DMS53 treated with DMSO at 0.1 percent for 48 hours (cell line): Measurements from ENCODE around the gene PCGF1.

Experiments used
- DNase-seq: peaks from one replicate; lab custom pipeline; 2025; ENCODE audit not compliant: unreplicated experiment; lab: John Stamatoyannopoulos, UW

Gene PCGF1

DNA sequence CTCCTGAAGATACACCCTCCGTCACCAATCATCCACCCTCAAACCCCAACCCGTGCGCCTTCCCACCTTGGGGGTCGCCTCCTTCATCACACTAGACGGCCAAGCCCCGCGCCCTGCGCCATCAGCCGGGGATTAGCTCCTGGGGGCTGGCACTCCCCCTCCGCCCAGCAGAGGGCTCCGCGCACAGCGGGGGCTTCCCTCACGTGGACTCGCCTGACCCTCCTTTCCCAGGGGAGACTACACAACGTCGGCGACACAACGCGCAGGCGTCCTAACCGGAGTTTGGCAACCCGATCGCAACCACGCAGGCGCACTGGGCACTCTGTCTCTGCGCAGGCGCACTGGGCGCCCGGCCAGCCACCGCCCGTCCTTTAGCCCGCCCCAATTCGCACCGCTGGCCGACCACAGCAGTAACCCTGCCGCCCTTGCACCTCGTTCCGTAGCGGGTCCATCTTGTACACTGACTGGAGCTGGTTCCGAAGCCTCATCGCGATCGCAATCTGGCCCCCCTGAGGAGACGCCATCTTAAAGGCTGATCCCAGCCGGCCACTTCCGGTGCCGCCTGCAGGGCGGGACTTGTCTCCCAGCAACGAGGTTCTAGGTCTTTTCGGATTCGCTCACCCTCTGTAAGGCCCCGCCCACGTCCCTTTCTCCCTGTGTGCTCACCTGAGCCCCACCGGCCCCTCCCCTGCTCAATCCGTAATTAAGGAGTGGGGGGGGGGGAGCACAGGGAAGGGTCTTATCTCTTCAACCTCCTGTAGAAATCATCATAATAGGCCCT is at the start of gene PCGF1:
Gene PCGF1 (minus strand): TSS at position 551 of the 781 bp plus-strand sequence. CDS start 27 bp downstream, at position 524.
- DNase-seq = peak; percentile 96

DNA sequence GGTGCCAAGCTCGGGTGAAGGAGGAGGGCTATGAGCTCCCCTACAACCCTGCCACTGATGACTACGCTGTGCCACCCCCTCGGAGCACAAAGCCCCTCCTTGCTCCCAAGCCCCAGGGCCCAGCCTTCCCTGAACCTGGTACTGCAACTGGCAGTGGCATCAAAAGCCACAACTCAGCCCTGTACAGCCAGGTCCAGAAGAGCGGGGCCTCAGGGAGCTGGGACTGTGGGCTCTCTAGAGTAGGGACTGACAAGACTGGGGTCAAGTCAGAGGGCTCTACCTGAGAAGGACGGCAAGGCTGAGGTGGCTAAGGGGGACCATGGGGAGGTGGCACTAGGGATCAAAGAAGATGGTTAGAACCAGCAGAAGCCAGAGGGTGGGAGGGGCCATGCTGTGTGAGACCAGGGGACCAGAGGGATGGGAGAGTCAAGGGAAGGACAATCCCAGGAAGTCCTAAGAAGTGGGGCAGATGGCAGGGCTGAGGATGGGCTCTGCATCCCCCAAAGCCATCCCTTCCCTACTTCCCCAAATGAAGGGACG is 49.4 kb upstream of the PCGF1 start:
- DNase-seq = no peak

DNA sequence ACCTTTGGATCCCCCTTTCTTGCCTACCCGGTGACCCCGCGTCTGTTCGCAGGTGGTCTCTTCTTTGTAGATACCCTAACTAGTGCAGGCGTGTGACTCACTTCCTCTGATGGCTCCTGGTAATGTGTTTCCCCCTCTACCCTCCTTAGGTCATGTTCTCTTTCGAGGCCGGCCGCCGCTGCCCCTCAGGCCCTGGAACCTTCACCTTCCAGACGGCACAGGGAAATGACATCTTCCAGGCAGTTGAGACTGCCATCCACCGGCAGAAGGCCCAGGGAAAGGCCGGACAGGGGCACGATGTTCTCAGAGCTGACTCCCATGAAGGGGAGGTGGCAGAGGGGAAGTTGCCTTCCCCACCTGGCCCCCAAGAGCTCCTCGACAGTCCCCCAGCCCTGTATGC is 48.7 kb upstream of the PCGF1 start:
- no peak for DNase-seq

DNA sequence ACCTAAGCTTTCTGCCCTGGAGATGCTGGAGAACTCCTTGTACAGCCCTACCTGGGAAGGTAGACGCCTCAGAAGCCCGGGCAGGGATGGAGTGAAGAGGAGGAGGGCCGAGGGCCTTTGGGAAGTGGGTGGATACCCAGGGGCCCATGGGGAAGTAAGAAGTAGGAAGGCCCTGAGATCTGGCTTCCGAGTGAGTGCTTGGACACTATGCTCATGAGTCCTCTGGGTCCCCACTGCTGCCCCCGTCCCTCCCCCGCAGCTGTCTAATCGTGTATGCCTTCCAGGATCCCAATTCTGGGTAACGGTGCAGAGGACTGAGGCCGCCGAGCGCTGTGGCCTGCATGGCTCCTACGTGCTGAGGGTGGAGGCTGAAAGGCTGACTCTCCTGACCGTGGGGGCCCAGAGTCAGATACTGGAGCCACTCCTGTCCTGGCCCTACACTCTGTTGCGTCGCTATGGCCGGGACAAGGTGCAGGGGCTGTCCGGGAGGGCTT is 48.2 kb upstream of the PCGF1 start:
- DNase-seq = no peak

DNA sequence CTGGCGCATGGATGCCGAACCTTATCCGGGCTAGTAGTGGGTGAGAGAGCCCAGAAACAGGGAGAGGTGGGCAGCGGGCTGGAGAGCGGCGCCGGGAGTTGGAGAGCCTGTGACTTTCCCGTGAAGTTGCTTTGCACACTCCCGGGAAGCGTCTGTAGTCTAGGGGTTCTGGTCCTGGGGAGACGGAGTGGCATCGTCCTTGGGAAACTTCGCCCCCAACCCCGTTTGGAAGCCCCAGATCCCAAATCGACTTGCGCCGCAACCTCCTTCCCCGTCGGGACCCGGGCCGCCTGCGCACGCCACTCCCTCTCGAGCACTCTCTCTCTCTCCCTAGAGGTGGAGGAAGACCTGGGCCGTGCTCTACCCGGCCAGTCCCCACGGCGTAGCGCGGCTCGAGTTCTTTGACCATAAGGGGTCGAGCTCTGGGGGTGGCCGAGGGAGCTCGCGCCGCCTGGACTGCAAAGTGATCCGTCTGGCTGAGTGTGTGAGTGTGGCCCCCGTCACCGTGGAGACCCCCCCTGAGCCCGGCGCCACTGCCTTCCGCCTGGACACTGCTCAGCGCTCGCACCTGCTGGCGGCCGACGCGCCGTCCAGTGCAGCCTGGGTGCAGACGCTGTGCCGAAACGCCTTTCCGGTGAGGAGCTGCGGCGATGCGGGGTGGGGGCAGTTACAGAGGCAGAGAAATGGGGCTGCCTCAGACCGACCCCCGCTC is 47.5 kb upstream of the PCGF1 start:
- DNase-seq = peak; percentile 70

DNA sequence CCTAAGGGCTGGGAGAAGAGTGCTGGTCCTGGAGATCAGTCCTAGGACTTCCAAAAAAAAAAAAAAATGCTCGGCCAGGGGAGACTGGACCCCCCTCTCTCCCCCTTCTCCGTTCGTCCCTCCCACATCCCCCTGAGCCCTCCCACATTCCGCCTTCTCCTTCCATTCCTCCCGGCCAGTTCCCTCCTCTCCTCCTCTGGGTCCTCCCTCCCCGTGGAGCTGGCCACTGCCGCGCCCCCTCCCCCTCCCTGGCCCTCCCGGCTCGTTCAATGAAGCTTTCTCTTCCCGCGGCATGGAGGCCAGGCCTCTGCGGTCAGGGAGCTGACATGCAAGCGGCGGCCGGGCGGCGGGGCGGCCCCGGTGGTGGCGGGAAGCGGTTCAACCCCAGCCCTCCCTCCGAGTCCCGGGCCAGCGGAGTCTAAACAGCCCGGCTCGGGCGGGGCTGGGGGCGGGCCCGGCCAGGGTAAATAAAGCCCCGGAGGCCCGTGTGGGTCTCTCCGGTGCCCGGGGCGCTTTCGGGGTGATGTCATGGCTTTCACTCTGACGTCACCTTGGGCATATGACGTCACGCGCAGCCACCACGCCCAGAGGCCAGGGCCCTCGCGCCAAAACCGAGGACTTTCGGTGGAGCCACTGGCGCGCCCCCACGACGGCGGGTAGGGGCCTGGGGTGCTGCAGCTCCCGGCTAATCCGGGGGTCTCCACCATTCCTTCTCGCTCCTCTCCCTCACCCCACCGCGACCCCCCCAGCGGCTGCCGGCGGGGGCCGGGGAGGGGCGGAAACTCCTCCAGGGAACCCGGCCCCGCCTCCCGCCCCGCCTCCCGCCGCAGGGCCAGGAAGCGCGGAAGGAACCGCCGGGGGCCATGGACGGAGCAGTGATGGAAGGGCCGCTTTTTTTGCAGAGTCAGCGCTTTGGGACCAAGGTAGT is 46.7 kb upstream of the PCGF1 start, which contains the start of the genes DOK1 and LOXL3:
Gene DOK1 (plus strand): TSS at position 829 of the 928 bp plus-strand sequence. CDS start 35 bp downstream, at position 864.
Gene LOXL3 (minus strand): TSS at position 51 of the 928 bp plus-strand sequence. CDS start 1,308 bp downstream, outside the sequence.
- DNase-seq = peak; percentile 55

DNA sequence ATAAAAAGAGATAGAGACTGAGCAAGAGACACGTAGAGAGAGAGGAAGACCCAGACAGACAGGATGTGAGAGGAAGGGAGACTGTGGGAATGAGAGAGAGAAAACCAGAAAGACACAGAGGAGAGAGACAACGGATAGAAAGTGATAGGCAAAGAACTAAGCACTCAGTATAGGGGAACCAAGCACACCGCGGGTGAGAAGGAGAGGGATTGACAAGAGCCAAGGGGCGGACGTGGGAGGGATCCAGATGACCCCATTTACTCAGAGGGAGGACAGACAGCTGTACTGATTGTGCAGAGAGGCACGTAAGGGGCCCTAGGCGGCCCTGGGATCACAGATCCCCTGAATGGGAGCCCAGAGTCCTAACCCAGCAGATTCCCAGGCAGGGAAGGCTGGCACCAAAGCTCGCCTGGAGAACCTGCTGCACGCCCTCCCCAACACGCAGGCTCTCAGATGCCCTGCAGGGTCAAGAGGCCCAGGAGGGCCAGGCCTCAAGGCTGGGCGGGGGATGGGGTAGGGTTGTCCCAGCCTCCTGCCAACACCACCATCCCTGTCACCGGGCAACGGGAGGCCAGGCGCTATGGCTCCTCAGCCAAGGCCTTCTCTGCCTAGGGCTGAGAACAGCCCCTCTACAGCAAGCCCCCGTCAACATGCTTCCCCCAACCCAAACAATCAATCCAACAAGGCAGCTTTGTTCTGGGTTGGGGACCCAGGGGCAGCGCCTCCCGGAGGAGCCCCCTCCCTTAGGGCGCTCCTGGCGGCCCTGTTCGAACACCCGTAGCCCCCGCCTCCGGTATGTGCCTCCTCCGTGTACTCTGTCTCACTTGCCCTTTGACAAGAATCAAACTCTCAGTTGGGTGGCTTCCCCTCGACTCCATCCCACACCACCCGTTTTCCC is 45.7 kb upstream of the PCGF1 start:
- DNase-seq = no peak

DNA sequence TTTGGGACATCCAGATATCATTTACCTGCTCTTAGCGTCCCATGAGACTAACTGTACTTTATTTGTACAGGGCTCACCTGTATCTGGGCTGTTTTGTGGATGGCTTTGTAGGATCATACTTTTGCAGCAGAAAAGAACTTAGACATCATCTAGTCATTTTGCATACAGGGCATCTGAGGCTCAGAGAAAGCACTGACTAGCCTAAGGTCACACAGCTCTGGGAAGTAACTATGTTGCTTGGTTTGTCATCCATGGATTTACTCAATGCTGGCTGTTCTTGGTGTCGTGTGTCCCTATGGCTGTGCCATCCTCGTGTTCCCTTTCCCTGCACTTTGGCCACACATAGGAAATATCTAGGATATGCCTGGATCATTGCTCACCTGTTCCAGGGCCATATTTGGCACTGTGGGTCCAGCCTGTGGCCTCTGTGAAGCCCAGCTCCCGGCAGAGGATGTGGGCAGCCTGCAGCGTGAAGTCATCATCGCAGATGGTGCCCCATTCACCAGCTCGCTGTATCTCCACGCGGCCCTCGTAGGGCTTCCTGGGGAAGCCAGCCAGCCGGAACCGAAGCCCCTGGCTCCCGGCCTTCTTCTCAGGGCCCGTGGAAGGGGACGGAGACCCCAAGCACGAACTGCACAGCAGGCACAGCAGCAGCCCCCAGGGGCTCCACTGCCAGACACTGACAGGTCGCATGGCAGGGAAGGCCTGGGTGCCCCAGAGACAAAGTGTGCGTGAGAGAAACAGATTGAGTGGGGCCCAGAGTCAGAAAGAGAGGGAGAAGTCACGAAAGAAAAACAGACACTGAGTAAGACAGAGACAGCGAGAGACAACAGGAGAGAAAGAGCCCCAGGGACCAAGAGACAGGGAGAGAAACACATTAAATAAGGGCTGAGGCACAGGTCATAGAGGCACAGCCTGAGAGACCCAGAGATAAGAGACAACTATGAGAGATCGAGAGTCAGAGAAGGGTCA is 44.7 kb upstream of the PCGF1 start:
- no peak for DNase-seq

DNA sequence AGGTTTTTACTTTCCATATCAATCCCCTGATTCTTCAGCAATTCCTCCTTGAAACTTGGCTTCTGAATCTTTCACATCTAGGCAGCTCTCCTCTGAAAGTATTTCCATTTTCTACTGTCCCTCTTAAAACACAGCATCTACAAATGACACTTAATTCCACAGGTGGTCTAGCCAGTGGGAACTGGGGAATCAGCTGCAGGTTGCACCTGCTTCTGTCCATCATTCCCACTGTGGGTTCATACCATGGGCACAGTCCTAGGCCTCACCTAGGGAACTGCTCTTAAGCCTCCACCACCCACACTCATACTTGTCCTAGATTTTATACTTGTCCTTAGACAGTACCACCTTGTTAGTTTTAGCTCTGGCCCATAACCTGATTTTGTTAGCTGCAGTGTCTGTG is 44.0 kb upstream of the PCGF1 start:
- DNase-seq = no peak

DNA sequence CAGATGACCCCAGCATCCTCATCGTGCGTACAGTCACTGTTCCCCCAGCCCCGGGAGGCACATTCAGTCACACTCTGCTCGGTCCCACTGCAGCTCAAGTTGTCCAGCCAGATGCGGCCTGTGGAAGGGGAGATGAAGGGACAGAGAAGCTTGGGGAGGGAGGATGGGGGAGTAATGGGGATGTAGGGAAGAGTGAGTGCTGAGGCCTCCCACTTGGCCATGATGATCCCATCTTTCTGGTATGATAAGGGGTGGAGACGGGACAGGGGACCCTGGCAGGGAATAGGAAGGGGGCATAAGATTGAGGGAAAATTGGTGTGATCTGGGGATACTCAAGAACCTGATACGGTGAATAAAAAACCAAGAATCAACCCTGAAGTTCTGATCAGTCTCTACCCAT is 42.7 kb upstream of the PCGF1 start:
- DNase-seq = no peak

DNA sequence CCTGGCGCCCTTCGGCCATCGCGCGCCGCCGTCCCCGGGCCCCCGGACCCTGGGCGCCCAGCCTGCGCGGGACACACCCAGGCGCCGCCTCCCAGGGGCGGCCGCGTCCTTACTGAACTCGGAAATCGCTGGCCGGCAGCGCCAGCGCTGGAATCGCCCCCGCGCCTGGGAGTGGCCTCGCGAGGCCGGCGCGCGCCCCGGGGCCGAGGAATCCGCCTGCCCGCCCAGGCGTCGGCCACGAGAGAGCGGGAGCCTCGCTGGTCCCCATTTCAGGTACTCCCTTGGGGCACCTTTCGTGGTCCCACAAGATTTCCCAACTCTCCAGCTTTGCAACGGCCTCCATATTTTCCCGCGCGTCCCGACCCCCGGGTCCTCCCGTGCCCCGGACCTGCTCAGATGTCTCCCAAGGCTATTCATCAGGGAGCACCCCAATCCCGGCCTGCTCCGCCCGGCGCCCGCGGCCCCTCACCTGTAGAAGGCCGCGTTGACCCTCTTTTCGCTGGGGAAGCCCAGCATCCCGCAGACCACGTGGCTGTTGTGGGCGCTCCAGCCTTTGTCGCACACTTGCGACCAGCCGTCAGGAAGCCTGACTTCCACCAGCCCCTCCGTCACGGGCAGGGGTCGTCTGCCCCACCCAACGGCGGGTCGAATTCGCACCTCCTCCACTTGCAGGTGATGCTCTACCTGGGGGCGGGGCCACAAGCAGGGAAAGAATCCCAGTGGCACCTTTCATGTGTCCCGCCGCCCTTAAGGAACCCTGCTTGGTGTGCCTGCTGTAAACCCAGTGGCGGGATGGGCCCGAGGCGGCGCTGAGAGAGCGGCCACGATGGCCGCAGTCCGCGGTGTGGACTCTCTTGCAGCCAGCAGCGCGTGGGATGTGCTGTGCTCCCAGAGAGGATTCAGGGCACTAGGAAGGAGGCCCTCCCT is 41.7 kb upstream of the PCGF1 start:
- DNase-seq = peak; percentile 35

DNA sequence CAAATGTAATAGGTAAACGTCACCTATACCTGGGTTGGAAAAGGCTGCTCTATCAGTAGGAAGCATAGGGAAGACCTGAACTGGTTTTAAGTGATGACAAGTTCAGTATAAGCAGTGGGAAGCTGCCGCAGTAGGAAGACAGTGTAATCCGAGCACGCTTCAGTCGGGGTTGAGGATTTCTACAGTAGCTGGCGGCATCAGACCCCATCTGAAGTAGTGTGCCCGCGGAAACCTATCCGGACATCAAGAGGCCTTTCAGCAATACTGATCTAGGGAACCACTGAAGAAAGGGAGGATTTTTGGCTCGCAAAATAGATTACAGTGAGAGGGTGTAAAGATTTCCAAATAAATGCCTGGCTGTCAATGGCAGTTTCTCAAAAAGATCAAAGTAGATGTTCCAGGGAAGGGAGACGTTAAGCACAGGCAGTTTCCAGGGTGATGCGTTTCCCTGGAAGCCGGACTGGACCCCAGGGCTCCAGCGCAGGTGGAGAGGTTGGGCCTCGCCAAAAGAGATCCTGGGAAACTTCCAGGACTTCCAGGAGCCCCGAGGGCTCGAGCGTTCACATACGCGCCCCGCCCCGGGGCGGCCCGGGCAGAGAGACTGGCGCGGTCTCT is 40.9 kb upstream of the PCGF1 start:
- DNase-seq = no peak

DNA sequence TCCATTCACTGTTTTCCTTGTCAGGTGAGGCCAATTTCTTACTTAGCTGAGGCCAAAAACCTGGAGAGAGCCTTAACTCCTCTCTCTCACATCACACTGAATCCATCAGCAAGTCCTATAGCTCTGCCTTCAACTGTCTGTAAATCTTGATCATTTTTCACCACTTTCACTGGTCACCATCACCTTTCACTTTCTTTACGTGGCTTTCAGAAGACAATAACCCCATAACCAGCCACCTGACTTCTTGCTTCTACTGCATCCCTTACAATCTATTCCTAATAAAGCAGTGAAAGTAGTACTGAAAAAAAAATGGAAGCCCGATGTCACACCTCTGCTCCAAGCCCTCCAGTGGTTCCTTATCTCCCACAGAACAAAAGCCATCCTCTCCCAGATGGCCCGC is 38.5 kb upstream of the PCGF1 start:
- no peak for DNase-seq

DNA sequence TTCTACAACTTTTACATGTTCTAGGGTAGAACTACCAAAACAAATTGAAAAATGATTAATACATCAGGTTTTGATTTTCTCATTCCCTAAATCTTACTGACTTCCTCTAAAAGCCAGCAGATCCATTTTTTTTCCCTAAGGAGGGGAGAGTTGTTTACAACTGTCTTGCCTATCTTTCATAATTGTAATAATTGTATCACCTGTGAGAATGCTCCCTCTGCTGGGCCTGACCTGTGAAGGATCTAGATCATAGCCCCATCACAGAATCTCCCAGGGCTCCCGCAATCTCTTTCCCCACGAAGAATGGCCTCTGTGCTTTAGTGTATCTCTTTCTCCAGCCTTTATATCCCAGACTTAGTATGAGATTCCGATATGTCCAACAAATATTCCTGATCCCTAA is 37.1 kb upstream of the PCGF1 start:
- DNase-seq = peak; percentile 13

DNA sequence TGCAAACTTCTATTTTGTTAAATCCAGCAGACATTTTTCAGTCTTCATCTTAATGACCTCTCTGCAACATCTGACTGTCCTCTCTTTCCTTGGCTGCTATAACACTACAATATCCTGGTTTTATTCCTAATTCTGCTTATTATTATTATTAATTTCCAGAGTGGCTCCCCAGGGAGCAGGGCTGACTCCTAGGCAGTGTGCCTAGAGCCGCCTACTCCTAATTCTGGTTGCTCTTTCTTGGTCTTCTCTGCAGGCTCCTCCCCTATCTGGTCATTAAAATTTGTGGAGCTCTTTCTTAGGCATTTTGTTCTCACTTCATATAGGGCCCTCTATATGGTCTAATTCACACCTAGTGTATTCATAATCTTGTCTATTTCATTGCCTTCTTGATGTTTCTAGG is 35.5 kb upstream of the PCGF1 start:
- no peak for DNase-seq

DNA sequence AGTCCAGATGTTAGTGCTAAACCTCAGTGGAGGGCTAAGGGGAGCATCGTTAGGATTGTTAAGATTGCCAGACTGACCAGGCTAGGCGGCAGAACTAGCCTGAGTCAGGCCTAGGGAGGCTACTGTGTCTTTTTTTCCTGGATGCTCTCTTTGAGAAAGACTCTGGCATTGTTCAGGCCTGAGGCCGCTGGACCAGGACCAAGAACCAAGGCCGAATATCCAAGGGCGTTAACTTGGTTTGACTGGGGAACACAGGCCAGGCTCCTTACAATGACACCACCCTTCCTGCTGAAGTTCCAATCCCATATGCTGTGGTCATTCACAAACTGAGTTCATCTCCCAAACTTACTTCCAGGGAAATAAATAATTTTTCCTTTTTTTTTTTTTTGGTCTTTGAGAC is 32.8 kb upstream of the PCGF1 start:
- no peak for DNase-seq

DNA sequence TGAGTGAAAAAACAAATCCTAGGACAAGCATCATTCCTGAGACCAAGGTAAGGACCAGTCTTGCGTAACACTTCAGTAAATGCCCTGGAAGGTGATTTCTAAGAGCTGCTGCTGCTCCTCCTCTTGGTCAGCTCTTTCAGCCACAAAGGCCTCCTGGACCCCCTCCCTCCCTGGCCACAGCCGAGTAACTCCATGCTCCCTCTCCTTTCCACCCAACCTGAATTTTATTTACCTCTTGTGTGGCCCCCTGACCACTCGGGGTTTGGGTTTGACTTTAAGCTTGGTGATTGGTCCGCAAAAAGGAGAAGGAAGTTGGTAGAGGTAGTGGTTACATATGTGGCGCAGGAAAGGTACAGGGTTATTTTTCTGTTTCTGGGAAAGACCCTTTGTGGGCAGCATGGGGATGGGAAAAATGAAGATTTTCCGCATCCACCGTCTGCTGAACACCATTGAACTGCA is 31.4 kb upstream of the PCGF1 start:
- no peak for DNase-seq
